Measurements from ENCODE around the gene BRD3OS. TPM values are rescaled to one million over a fixed set of nuclear protein-coding genes. Genes with fewer than 3 reads are reported as not detected.

The BRD3OS gene
- total RNA-seq, 1 experiment from 2014 or later, result 16.2 TPM

DNA sequence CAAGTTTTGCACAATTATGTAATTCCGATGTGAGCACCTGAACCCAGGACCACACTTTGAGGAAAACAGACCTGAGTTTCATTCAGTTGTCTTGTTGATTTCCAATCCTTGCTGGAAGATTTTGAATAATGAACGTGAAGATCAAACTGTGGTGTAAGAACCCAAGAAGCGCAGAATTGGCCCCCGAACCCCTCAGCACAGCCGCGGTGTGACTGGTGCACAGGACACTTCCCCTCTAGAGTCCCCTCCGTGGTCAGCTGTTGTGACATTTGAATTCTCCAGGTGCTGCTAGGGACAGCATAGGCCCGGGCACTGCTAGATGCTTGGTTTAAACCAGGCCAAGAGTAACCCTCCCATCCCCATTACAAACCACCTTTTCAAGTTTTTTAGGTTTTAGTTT, 1.7 kb downstream of the BRD3OS start:
- H3K4me3 Mint-ChIP-seq, result peak overlapping the region; percentile 68
- ATAC-seq, result no peak
- H3K4me1 Mint-ChIP-seq, result peaks cover 10% of the 10 kb centered on the region; the same call in 1 of the 2 replicates
- peaks cover 9% of the 10 kb centered on the region for H3K36me3 Mint-ChIP-seq
- CTCF ChIA-PET, result no interaction called here
- no peaks in the 10 kb centered on the region for H3K9me3 Mint-ChIP-seq
- no peaks in the 10 kb centered on the region for H3K27me3 Mint-ChIP-seq (ENCODE audit: low read depth)
- POLR2A ChIA-PET, result no interaction called here
- H3K27ac Mint-ChIP-seq, result 0 out of 2 replicates have a peak overlapping the region, but pooled peaks have one; percentile 63
- TF ChIP-seq RORB (CRISPR knock-in tag; IDR thresholded peaks at IDR 0.05), result no peak
- TF ChIP-seq JUN (CRISPR knock-in tag; IDR thresholded peaks at IDR 0.05), result no peak
- TF ChIP-seq ZSCAN18 (CRISPR knock-in tag; IDR thresholded peaks at IDR 0.05), result no peak
- no peak for TF ChIP-seq TEAD4 (CRISPR knock-in tag; IDR thresholded peaks at IDR 0.05)
- TF ChIP-seq, protein P1, sequence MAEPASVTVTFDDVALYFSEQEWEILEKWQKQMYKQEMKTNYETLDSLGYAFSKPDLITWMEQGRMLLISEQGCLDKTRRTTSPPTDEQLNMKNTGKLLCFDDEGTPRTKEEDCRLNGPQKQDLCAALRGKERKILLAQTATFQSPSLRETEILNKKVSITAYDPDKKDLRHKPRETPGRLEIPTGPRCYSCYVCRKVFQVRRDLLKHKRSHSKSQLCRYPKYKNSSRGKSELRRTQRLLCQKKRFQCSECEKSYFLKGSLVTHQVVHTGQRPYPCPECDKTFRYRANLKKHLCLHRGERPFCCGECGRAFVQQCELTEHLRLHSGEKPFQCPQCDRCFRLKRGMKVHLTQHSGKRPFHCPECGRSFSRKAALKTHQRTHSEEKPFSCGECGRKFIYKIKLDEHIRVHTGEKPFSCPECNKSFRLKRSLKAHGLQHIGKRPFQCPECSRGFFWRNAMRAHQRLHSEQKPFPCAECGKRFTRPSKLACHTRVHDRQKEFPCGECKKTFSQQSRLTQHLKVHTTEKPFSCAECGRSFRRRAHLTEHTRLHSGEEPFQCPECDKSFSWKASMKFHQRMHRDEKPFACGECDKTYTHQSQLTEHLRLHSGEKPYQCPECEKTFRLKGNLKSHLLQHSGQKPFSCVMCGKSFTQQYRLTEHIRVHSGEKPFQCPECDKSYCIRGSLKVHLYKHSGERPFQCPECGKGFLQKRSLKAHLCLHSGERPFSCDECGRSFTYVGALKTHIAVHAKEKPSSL (CRISPR knock-in tag; conservative IDR thresholded peaks at IDR 0.05), result no peak
- TF ChIP-seq ATF2 (CRISPR knock-in tag; IDR thresholded peaks at IDR 0.05; ENCODE audit: borderline replicate concordance, low read depth), result no peak
- TF ChIP-seq TCF7 (CRISPR knock-in tag; IDR thresholded peaks at IDR 0.05; ENCODE audit: low read depth), result no peak
- no peak for TF ChIP-seq FOXJ3 (CRISPR knock-in tag; IDR thresholded peaks at IDR 0.05; ENCODE audit: borderline replicate concordance)
- TF ChIP-seq SMAD4 (CRISPR knock-in tag; IDR thresholded peaks at IDR 0.05), result no peak
- TF ChIP-seq, protein P2, sequence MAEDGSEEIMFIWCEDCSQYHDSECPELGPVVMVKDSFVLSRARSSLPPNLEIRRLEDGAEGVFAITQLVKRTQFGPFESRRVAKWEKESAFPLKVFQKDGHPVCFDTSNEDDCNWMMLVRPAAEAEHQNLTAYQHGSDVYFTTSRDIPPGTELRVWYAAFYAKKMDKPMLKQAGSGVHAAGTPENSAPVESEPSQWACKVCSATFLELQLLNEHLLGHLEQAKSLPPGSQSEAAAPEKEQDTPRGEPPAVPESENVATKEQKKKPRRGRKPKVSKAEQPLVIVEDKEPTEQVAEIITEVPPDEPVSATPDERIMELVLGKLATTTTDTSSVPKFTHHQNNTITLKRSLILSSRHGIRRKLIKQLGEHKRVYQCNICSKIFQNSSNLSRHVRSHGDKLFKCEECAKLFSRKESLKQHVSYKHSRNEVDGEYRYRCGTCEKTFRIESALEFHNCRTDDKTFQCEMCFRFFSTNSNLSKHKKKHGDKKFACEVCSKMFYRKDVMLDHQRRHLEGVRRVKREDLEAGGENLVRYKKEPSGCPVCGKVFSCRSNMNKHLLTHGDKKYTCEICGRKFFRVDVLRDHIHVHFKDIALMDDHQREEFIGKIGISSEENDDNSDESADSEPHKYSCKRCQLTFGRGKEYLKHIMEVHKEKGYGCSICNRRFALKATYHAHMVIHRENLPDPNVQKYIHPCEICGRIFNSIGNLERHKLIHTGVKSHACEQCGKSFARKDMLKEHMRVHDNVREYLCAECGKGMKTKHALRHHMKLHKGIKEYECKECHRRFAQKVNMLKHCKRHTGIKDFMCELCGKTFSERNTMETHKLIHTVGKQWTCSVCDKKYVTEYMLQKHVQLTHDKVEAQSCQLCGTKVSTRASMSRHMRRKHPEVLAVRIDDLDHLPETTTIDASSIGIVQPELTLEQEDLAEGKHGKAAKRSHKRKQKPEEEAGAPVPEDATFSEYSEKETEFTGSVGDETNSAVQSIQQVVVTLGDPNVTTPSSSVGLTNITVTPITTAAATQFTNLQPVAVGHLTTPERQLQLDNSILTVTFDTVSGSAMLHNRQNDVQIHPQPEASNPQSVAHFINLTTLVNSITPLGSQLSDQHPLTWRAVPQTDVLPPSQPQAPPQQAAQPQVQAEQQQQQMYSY (CRISPR knock-in tag; IDR thresholded peaks at IDR 0.05), result no peak
- TF ChIP-seq, protein P3, sequence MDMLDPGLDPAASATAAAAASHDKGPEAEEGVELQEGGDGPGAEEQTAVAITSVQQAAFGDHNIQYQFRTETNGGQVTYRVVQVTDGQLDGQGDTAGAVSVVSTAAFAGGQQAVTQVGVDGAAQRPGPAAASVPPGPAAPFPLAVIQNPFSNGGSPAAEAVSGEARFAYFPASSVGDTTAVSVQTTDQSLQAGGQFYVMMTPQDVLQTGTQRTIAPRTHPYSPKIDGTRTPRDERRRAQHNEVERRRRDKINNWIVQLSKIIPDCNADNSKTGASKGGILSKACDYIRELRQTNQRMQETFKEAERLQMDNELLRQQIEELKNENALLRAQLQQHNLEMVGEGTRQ (CRISPR knock-in tag; IDR thresholded peaks at IDR 0.05), result no peak
- TF ChIP-seq CTCF (IDR thresholded peaks at IDR 0.05), result no peak
- TF ChIP-seq ZNF138 (CRISPR knock-in tag; conservative IDR thresholded peaks at IDR 0.05), result no peak
- no peak for TF ChIP-seq E2F4 (CRISPR knock-in tag; IDR thresholded peaks at IDR 0.05; ENCODE audit: borderline replicate concordance, low read depth)
- DNase-seq (ENCODE audit: low spot score), result no peak

Measured in WTC11 (cell line).